Hepatocyte (in vitro differentiated cells): ENCODE measurements around the gene MYO1B. TPM values are rescaled to one million over a fixed set of nuclear protein-coding genes. Genes with fewer than 3 reads are reported as not detected.

Source experiments
- DNase-seq: peaks from one replicate; pipeline ENCODE4 v3.0.0-alpha.2; 2016; ENCODE audit warnings: low spot score
- H2AFZ ChIP-seq: fragments of 200-600 bp; sonication (generic); 2 replicates; pipeline ENCODE4 v1.6.0; 2016; ENCODE audit warnings: antibody characterized with exemption, mild to moderate bottlenecking
- H3K27ac ChIP-seq: fragments of 200-600 bp; sonication (generic); 2 replicates; pipeline ENCODE4 v1.5.1; 2016; ENCODE audit warnings: mild to moderate bottlenecking
- H3K27me3 ChIP-seq: fragments of 200-600 bp; sonication (generic); 2 replicates; pipeline ENCODE4 v1.6.1; 2016
- H3K36me3 ChIP-seq: fragments of 200-600 bp; sonication (generic); replicated peaks from 2 replicates; pipeline ENCODE4 v1.5.1; 2016; ENCODE audit warnings: low read depth; ENCODE audit not compliant: insufficient read depth
- H3K4me1 ChIP-seq: fragments of 200-600 bp; sonication (generic); 2 replicates; pipeline ENCODE4 v1.5.1; 2016; ENCODE audit warnings: mild to moderate bottlenecking, moderate library complexity; ENCODE audit not compliant: insufficient read depth
- H3K4me2 ChIP-seq: fragments of 200-600 bp; sonication (generic); 2 replicates; pipeline ENCODE4 v1.6.0; 2016
- H3K4me3 ChIP-seq: fragments of 200-600 bp; sonication (generic); 2 replicates; pipeline ENCODE4 v1.5.1; 2016; ENCODE audit warnings: mild to moderate bottlenecking
- H3K79me2 ChIP-seq: fragments of 200-600 bp; sonication (generic); 2 replicates; pipeline ENCODE4 v1.6.0; 2017; ENCODE audit warnings: mild to moderate bottlenecking
- H3K9me2 ChIP-seq: fragments of 200-600 bp; sonication (generic); replicated peaks from 2 replicates; pipeline ENCODE4 v1.6.0; 2017; ENCODE audit warnings: mild to moderate bottlenecking; ENCODE audit not compliant: insufficient read depth
- H3K9me3 ChIP-seq: fragments of 200-600 bp; sonication (generic); 2 replicates; pipeline ENCODE4 v1.5.1; 2016; ENCODE audit warnings: low read depth, mild to moderate bottlenecking
- H4K20me1 ChIP-seq: fragments of 200-600 bp; sonication (generic); 2 replicates; pipeline ENCODE4 v1.6.0; 2016; ENCODE audit warnings: mild to moderate bottlenecking; ENCODE audit not compliant: insufficient read depth, poor library complexity, severe bottlenecking
- EZH2 ChIP-seq: fragments of 200-600 bp; sonication (generic); IDR thresholded peaks from 2 replicates; pipeline ENCODE4 v1.6.1; 2016; ENCODE audit warnings: antibody characterized with exemption, mild to moderate bottlenecking, borderline replicate concordance
- EZH2phosphoT487 ChIP-seq: fragments of 200-600 bp; sonication (generic); IDR thresholded peaks from one replicate; pipeline ENCODE4 v1.6.1; 2018; ENCODE audit warnings: antibody characterized with exemption, mild to moderate bottlenecking, low read depth, moderate library complexity; ENCODE audit not compliant: unreplicated experiment, severe bottlenecking
- WGBS: methylation state at CpG from one replicate; pipeline ENCODE4 v1.1.6; 2016; ENCODE audit warnings: low lambda C conversion rate; ENCODE audit errors: missing lambda C conversion rate; 5-methylcytosine and 5-hydroxymethylcytosine counted together
- polyA plus RNA-seq: library from polyadenylated mRNA; unstranded; fragments of >200 nt; fragmentation: Nextera tagmentation; extraction: Ambion mirVana; gene quantifications from 2 replicates; pipeline ENCODE4 v1.2.1, GENCODE V29; 2016
- total RNA-seq: library from RNA; depleted of rRNA; stranded (reverse); fragments of >200 nt; gene quantifications from 2 replicates; pipeline ENCODE4 v1.2.3, GENCODE V29; 2014
- TF ChIP-seq, protein P1 (sequence below): fragments of 200-600 bp; sonication (generic); IDR thresholded peaks from 2 replicates; pipeline ENCODE4 v1.5.1; 2016; ENCODE audit warnings: antibody characterized with exemption, mild to moderate bottlenecking; ENCODE audit not compliant: poor library complexity

Gene MYO1B
- total and polyA plus RNA-seq, 2 experiments from 2014 or later: 43.4 to 91.6 TPM

GRCh38 chr2:191343796-191344338, 98.7 kb downstream of the MYO1B start:
- H2AFZ ChIP-seq: no peak overlapping the region
- no peaks in the 10 kb centered on the region for H3K36me3 ChIP-seq
- H3K27me3 ChIP-seq: no peaks in the 10 kb centered on the region
- H3K27ac ChIP-seq: no peak overlapping the region
- TF ChIP-seq EZH2: no peak
- no peak for TF ChIP-seq EZH2phosphoT487
- no peak overlapping the region for H3K4me3 ChIP-seq
- peaks cover 9% of the 10 kb centered on the region for H3K4me1 ChIP-seq
- WGBS: 56% methylated on average over 2 of the region's 2 CpGs
- no peaks in the 10 kb centered on the region for H3K9me3 ChIP-seq
- peaks cover 2% of the 10 kb centered on the region for H3K79me2 ChIP-seq
- H3K4me2 ChIP-seq: no peak overlapping the region
- no peaks in the 10 kb centered on the region for H4K20me1 ChIP-seq
- no peak for DNase-seq
- no peaks in the 10 kb centered on the region for H3K9me2 ChIP-seq

- H3K9me3 ChIP-seq: no peaks in the 10 kb centered on the region
- H3K36me3 ChIP-seq: no peaks in the 10 kb centered on the region
- peaks cover 9% of the 10 kb centered on the region for H3K4me1 ChIP-seq
- H3K27ac ChIP-seq: no peak overlapping the region
- H3K79me2 ChIP-seq: peaks cover 2% of the 10 kb centered on the region
- H4K20me1 ChIP-seq: no peaks in the 10 kb centered on the region
- no peak overlapping the region for H3K4me3 ChIP-seq
- no peak overlapping the region for H2AFZ ChIP-seq
- H3K4me2 ChIP-seq: no peak overlapping the region
- no peaks in the 10 kb centered on the region for H3K9me2 ChIP-seq
- no peaks in the 10 kb centered on the region for H3K27me3 ChIP-seq
- no peak for DNase-seq
- TF ChIP-seq EZH2phosphoT487 (no peak), EZH2 (no peak)
- TF ChIP-seq, protein P1, sequence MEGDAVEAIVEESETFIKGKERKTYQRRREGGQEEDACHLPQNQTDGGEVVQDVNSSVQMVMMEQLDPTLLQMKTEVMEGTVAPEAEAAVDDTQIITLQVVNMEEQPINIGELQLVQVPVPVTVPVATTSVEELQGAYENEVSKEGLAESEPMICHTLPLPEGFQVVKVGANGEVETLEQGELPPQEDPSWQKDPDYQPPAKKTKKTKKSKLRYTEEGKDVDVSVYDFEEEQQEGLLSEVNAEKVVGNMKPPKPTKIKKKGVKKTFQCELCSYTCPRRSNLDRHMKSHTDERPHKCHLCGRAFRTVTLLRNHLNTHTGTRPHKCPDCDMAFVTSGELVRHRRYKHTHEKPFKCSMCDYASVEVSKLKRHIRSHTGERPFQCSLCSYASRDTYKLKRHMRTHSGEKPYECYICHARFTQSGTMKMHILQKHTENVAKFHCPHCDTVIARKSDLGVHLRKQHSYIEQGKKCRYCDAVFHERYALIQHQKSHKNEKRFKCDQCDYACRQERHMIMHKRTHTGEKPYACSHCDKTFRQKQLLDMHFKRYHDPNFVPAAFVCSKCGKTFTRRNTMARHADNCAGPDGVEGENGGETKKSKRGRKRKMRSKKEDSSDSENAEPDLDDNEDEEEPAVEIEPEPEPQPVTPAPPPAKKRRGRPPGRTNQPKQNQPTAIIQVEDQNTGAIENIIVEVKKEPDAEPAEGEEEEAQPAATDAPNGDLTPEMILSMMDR: no peak
Observed at GRCh38 chr2:191345788-191346187, 100.6 kb downstream of the MYO1B start.

GRCh38 chr2:191347154-191347553, 102.0 kb downstream of the MYO1B start:
- H3K4me3 ChIP-seq: no peak overlapping the region
- WGBS: 92% methylated on average over 2 of the region's 2 CpGs
- no peaks in the 10 kb centered on the region for H3K36me3 ChIP-seq
- H3K79me2 ChIP-seq: peaks cover 2% of the 10 kb centered on the region
- no peak overlapping the region for H3K27ac ChIP-seq
- H4K20me1 ChIP-seq: no peaks in the 10 kb centered on the region
- H3K9me3 ChIP-seq: no peaks in the 10 kb centered on the region
- no peaks in the 10 kb centered on the region for H3K27me3 ChIP-seq
- no peaks in the 10 kb centered on the region for H3K9me2 ChIP-seq
- H3K4me2 ChIP-seq: no peak overlapping the region
- TF ChIP-seq EZH2phosphoT487: no peak
- TF ChIP-seq, protein P1: no peak
- no peak for TF ChIP-seq EZH2
- H3K4me1 ChIP-seq: peaks cover 9% of the 10 kb centered on the region
- H2AFZ ChIP-seq: no peak overlapping the region
- no peak for DNase-seq

DNA sequence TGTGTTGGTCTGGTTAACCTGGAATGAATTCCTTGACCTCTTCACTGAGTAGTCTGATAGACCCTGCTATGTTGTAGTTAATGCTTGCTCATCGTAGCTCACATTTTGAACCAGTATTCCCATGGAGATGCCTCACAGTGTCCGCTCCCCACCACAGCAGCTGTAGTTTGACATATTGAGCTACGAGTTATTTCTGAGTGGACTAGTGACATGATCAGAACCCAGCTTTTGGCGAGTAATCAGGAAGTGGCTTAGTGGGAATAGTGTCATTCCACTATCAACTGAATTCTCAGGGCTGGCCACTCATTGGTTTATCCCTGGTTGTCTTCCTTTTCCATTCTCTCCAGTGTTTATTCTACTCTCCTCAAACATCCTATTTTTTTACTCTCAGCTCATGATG, 102.7 kb downstream of the MYO1B start:
- no peak overlapping the region for H3K27ac ChIP-seq
- TF ChIP-seq EZH2phosphoT487 (no peak), EZH2 (no peak)
- TF ChIP-seq, protein P1: no peak
- H3K27me3 ChIP-seq: no peaks in the 10 kb centered on the region
- peaks cover 9% of the 10 kb centered on the region for H3K4me1 ChIP-seq
- H4K20me1 ChIP-seq: no peaks in the 10 kb centered on the region
- no peaks in the 10 kb centered on the region for H3K9me2 ChIP-seq
- H3K79me2 ChIP-seq: peaks cover 2% of the 10 kb centered on the region
- 96% methylated on average over 4 of the region's 4 CpGs for WGBS
- H3K9me3 ChIP-seq: no peaks in the 10 kb centered on the region
- DNase-seq: no peak
- H2AFZ ChIP-seq: no peak overlapping the region
- H3K4me2 ChIP-seq: no peak overlapping the region
- no peak overlapping the region for H3K4me3 ChIP-seq
- H3K36me3 ChIP-seq: no peaks in the 10 kb centered on the region
